ENCODE results near the gene FAM90A26. TPM values are rescaled to one million over a fixed set of nuclear protein-coding genes. Genes with fewer than 3 reads are reported as not detected.

FAM90A26 gene, protein sequence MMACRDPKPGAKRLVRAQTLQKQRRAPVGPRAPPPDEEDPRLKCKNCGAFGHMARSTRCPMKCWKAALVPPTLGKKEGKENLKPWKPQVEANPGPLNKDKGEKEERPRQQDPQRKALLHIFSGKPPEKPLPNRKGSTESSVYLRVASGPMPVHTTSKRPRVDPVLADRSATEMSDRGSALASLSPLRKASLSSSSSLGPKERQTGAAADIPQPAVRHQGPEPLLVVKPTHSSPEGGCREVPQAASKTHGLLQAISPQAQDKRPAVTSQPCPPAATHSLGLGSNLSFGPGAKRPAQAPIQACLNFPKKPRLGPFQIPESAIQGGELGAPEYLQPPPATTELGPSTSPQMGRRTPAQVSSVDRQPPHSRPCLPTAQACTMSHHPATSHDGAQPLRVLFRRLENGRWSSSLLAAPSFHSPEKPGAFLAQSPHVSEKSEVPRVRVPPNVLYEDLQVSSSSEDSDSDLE
- total RNA-seq, result not detected in 2 replicates

DNA sequence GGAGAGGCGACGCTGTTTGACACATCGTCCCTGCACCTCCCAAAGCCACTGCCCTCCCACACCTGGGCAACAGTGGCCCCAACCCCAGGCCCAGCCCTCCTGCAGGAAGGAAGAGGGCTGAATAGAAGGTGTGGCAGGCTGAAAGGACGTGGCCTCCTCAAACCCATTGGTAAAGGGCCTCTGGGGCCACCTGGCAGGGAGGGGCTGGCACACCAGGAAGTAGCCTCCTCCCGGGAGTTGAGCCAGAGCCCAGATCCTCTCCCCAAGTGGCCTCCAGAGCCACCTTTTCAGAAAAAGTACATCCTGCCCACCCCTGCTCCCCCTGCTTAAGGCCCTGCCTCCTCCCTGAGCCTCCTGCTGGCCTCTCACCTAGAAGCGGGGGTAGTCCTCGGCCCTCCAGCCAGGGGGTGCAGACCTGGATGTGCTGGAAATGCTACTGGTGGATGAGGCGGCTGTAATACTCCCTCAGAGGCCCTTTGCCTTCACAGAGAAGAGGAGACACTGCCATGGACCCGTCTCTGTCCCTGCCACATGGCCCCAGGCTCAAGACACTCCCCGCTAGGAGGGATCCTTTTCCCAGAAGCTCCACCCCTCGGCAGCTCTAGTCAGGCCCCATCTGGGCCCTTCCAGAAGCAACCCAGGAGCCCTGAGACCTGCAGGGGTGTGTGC, at the start of gene FAM90A26:
Gene FAM90A26 (plus strand): TSS at position 619 of the 669 bp plus-strand sequence. CDS start 2,764 bp downstream, outside the sequence.

GRCh38 chr4:9210357-9210756, 40.1 kb downstream of the FAM90A26 start, which contains the start of gene USP17L10:
USP17L10 (plus strand) TSS chr4:9210657; CDS start chr4:9210657, 0 bp downstream.

DNA sequence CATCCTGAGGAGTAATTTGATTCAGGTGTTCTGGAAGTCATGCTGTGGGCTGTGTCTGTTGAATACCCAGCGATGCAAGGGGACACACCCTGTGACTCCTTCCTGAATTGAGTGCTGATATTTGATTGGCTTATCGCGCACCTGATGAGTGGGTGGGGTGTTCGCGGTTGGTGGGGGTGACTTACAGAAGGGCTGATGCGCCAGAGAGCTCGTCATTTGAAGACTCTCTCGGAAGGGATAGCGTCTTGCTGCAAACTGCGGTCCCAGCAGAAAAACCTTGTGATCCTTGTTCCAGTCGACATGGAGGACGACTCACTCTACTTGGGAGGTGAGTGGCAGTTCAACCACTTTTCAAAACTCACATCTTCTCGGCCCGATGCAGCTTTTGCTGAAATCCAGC, 44.9 kb downstream of the FAM90A26 start, which contains the start of gene USP17L11:
Gene USP17L11 (plus strand): TSS at position 301 of the 400 bp plus-strand sequence. CDS start 0 bp downstream, at position 301.

GRCh38 chr4:9219852-9220251, 49.6 kb downstream of the FAM90A26 start, which contains the start of gene USP17L12:
USP17L12 (plus strand) TSS chr4:9220152; CDS start chr4:9220152, 0 bp downstream.

GRCh38 chr4:9224596-9224995, 54.4 kb downstream of the FAM90A26 start, which contains the start of gene USP17L13:
USP17L13 (plus strand) TSS chr4:9224896; CDS start chr4:9224896, 0 bp downstream.

Other genes starting within 250 kb of the FAM90A26 start
- gene USP17L10, start 40.2 kb downstream of the FAM90A26 start, total RNA-seq, result not detected in 2 replicates
- not detected in 2 replicates for gene USP17L11, start 45.0 kb downstream of the FAM90A26 start, total RNA-seq
- gene USP17L12, start 49.7 kb downstream of the FAM90A26 start, total RNA-seq, result not detected in 2 replicates
- not detected in 2 replicates for gene USP17L13, start 54.5 kb downstream of the FAM90A26 start, total RNA-seq
- gene USP17L15, start 64.0 kb downstream of the FAM90A26 start, total RNA-seq, result not detected in 2 replicates
- not detected in 2 replicates for gene USP17L17, start 73.5 kb downstream of the FAM90A26 start, total RNA-seq
- gene USP17L18, start 78.2 kb downstream of the FAM90A26 start, total RNA-seq, result not detected in 2 replicates
- gene USP17L19, start 83.0 kb downstream of the FAM90A26 start, total RNA-seq, result not detected in 2 replicates
- not detected in 2 replicates for gene USP17L20, start 87.7 kb downstream of the FAM90A26 start, total RNA-seq
- not detected in 2 replicates for gene USP17L21, start 92.5 kb downstream of the FAM90A26 start, total RNA-seq
- gene USP17L22, start 97.2 kb downstream of the FAM90A26 start, total RNA-seq, result not detected in 2 replicates
- not detected in 2 replicates for gene USP17L24, start 154.8 kb downstream of the FAM90A26 start, total RNA-seq
- not detected in 2 replicates for gene USP17L25, start 159.5 kb downstream of the FAM90A26 start, total RNA-seq
- gene USP17L26, start 164.2 kb downstream of the FAM90A26 start, total RNA-seq, result not detected in 2 replicates
- not detected in 2 replicates for gene USP17L5, start 169.0 kb downstream of the FAM90A26 start, total RNA-seq
- not detected in 2 replicates for gene USP17L27, start 173.7 kb downstream of the FAM90A26 start, total RNA-seq
- not detected in 2 replicates for gene USP17L28, start 178.5 kb downstream of the FAM90A26 start, total RNA-seq
- not detected in 2 replicates for gene USP17L29, start 183.2 kb downstream of the FAM90A26 start, total RNA-seq
- not detected in 2 replicates for gene USP17L30, start 192.7 kb downstream of the FAM90A26 start, total RNA-seq